HK-2 (cell line): Measurements from ENCODE around the gene PCSK4.
"Not testable (repeated sequence)": the region's sequence is repeated elsewhere in the genome, so short reads cannot be mapped to it uniquely, and the experiment has no call there.

Source experiments
- DNase-seq: peaks from one replicate; pipeline ENCODE4 v3.0.0-alpha.2; 2018; ENCODE audit not compliant: unreplicated experiment

Gene PCSK4

GRCh38 chr19:1505012-1505411 lies 14.9 kb upstream of the PCSK4 start:
- DNase-seq: no peak

- no peak for DNase-seq
These were observed 14.0 kb upstream of the PCSK4 start for GRCh38 chr19:1503925-1504773.

GRCh38 chr19:1503089-1503924 lies 13.2 kb upstream of the PCSK4 start:
- DNase-seq: peak; percentile 57

GRCh38 chr19:1502433-1503088 lies 12.4 kb upstream of the PCSK4 start:
- DNase-seq: no peak

DNA sequence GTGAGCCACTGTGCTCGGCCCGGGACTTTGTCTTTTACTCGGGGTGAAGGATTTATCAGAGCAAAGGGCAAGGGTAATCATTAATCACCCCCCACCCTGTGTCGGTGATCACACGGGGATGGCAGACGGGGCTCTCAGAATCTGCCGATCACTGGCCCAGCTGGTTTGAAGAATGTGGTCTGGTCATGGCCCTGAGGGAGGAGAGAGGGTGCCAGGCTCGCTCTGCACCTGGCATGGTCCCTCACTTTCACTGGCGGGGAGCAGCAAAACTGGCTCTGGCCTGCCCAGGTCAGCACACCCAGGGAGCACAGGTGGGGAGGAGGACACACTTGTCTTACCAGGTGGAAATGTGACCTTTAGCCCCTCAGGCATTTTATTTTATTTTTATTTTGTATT lies 11.0 kb upstream of the PCSK4 start:
- peak; percentile 49 for DNase-seq

DNA sequence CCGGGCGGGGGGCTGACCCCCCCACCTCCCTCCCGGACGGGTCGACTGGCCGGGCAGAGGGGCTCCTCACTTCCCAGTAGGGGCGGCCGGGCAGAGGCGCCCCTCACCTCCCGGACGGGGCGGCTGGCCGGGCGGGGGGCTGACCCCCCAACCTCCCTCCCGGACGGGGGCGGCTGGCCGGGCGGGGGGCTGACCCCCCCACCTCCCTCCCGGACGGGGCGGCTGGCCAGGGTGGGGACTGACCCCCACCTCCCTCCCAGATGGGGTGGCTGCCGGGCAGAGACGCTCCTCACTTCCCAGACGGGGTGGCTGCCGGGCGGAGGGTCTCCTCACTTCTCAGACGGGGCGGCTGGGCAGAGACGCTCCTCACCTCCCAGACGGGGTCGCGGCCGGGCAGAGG lies 9.1 kb upstream of the PCSK4 start:
- DNase-seq: not testable (repeated sequence)

GRCh38 chr19:1497578-1498235 lies 7.6 kb upstream of the PCSK4 start:
- no peak for DNase-seq

DNA sequence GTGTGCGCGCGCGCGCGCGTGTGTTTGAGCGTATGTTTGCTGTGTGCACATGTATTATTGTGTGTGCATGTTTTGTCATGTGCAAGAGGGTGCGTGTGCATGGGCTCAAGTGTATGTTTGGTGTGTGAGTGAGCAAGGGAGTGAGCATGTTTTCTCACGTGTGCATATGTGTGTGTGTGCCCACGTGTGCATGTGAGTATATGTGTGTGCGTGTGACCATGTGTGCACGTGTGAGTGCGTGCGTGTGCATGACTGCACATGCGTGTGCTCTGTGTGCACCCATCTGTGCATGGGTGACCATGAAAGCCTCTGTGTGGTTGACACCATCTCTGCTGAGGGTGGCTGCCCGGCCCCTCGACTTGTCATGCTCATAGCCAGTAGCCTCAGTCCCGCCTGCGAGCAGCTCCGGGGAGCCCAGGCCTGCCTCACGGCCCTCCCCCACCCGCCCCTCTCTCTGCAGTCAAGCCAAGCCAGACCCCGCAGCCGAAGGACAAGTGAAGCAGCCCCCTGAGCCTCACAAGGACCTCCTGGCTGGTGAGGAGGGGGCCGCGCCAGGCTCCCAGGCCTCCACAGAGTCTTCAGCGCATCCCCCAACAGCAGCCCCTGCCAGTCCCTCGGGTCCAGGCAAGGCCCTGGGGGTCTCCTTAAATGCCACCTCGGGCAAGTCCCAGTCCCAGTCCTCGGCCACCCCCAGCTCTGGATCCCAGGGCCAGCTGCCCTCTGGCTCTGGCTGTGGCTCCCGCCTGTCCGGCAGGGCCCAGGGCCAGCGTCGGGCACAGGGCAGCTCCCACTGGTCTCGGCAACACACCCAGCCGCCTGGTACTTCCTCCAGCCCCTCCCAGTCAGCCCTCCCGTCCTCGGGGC lies 6.8 kb upstream of the PCSK4 start:
- no peak for DNase-seq

GRCh38 chr19:1495799-1496713 lies 5.9 kb upstream of the PCSK4 start:
- DNase-seq: no peak

- no peak for DNase-seq
These were observed 5.1 kb upstream of the PCSK4 start for GRCh38 chr19:1495051-1495798.

- no peak for DNase-seq
These were observed 4.1 kb upstream of the PCSK4 start for GRCh38 chr19:1494115-1494815.

DNA sequence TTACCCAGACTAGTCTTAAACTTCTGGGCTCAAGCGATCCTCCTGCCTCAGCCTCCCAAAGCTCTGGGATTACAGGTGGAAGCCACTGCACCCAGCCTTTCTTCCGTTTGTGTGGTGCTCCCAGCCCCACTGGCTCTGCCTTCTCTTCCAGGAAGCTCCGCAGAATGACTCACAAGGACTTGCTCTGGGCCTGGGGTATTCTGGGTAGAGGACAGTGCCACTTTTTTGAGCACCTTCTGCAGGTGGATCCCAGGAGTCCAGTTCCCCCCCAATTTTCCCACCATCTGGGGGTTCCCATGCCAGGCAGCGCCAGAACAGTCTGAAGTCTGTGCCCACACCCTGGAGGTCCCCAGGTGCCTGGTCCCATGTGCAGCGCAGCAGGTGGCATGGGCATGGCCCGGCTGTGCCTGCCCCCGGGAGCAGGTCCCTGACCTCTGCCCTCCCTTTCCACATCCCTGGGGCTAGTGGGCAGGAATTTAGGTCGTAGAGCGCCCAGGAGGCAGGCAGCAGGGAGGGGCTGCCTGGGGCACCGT lies 2.4 kb upstream of the PCSK4 start:
- DNase-seq: no peak

DNA sequence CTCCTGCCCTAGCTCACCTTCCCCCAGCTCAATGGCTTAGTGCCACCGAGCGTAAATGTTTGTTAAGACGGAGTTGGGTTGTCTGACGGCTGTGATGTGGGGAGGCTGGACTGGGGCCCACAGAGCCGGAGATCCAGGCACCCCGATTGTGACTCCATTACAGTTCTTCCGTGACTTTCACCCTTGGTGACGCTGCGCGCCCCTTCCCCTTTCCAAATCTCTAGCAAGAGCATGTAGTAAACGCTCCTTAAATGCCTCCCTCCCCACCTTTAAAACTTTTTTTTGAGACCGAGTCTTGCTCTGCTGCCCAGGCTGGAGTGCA lies 1.7 kb upstream of the PCSK4 start:
- DNase-seq: no peak

GRCh38 chr19:1491114-1491848 lies 1.1 kb upstream of the PCSK4 start, which contains the start of gene REEP6:
TSS of gene REEP6 (plus strand) at chr19:1491181. CDS start at chr19:1491270, 89 bp downstream.
- no peak for DNase-seq

- no peak for DNase-seq
These were observed 463 bp downstream of the PCSK4 start for GRCh38 chr19:1489463-1490310.

GRCh38 chr19:1488282-1488601 lies 1.9 kb downstream of the PCSK4 start:
- DNase-seq: no peak
